Testis (tissue), 2 donors: ENCODE data around the gene VPS52.

ENCODE experiments used
- CTCF ChIP-seq, 3 experiments: fragments of 450-650 bp in 2 of 3; fragments of 200-600 bp in 1 of 3; sonication (generic) in 1 of 3; IDR thresholded peaks; one replicate each; pipeline ENCODE4 v1.5.1; 2016 to 2019; ENCODE audit warnings: antibody characterized with exemption in 3 of 3, mild to moderate bottlenecking in 2 of 3, moderate library complexity in 1 of 3
- POLR2A ChIP-seq: fragments of 450-650 bp; IDR thresholded peaks from one replicate; pipeline ENCODE4 v1.6.1; 2017; ENCODE audit warnings: antibody characterized with exemption, mild to moderate bottlenecking, moderate library complexity

GRCh38 chr6:33294086-33294823, 22.6 kb upstream of the VPS52 start:
- TF ChIP-seq CTCF (IDR thresholded peaks at IDR 0.05) (no peak), POLR2A (no peak)
